NCI-H2196 (cell line): Measurements from ENCODE around the gene SPHKAP.
A peak's percentile ranks its signal among the peaks of the same experiment; 100 is the strongest.
"Not testable (repeated sequence)": the region's sequence is repeated elsewhere in the genome, so short reads cannot be mapped to it uniquely, and the experiment has no call there.

Experiments
- DNase-seq: peaks from one replicate; lab custom pipeline; 2025; ENCODE audit not compliant: unreplicated experiment; lab: John Stamatoyannopoulos, UW

SPHKAP gene

GRCh38 chr2:228037915-228038314 lies 143.6 kb downstream of the SPHKAP start:
- DNase-seq, result no peak

DNA sequence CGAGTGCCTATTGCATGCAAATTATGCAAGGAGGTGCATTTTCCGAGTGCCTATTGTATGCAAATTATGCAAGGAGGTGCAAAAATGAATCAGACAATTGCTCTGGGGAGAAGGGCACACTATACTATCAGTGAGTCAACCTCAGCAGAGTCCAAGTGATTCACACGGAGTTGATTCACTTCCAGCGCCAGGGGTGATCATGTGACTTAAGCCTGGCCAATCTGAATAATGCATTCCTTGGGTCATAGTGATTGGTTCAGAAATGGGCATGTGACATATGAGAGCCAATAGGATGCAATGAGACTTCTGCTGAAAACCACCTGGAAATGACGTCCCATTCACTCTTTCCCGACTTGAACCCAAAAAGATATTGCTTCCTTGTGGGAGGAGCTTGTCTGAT lies 157.9 kb downstream of the SPHKAP start:
- no peak for DNase-seq

- DNase-seq, result no peak
Measured at GRCh38 chr2:228018311-228018710, 163.2 kb downstream of the SPHKAP start.

GRCh38 chr2:228017784-228018183 lies 163.7 kb downstream of the SPHKAP start:
- DNase-seq, result no peak

GRCh38 chr2:228016402-228016801 lies 165.1 kb downstream of the SPHKAP start:
- DNase-seq, result no peak

DNA sequence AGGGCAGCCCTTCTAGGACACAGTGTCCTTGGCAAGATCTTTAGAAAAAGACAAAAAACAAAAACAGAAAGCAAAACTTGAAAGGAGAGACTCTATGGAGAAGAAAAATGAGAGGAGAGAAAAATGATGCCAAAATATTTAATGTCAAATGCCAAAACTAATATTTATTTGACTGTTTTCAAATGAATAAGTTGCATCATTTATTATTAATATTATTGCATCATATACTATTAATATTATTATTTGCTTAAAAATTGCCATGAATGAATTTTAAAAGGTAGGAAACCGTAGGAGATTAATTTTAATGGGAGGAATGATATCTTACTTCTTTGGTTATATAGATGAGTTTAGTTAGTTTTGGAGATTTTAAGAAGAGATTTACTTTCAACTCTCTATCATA lies 165.7 kb downstream of the SPHKAP start:
- DNase-seq, result no peak

DNA sequence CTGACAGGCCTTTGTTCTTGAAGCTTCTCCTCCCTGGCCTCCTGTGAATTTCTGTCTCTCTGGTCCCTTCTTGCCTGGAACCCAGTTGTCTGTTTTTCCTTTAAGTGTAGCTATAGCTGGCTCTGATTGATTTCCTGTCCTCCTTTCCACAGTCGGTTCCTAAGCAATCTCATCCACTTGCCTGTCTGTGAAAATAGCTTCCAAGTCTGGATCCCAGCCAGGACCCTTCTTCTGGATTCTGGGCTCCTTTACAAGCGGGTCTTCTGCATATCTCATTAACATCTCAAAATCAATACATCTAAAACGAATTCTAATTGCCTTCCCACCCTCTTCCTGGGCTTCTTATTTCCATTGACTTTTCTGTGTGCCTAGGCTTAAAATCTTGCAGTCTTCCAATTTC lies 185.1 kb downstream of the SPHKAP start:
- no peak for DNase-seq

DNA sequence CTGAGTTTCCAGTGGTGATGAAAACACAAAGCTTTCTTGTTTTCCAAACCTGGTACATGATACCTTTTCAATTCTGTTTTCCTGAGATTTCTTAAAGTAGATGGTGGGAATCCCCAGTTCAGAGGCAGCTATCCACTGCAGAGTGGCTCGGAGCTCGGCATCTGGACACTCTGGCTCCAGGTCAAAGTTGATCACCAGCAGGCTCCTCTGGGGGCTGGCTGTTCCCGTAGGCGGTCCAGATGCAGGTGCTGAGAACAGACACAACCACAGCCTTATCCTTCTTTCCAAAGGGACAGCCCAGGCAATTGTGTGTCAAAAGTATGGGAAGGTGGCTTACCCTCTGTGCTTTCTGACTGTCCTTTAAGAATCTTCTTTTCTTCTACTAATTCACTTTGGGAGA lies 190.6 kb downstream of the SPHKAP start:
- DNase-seq, result no peak

DNA sequence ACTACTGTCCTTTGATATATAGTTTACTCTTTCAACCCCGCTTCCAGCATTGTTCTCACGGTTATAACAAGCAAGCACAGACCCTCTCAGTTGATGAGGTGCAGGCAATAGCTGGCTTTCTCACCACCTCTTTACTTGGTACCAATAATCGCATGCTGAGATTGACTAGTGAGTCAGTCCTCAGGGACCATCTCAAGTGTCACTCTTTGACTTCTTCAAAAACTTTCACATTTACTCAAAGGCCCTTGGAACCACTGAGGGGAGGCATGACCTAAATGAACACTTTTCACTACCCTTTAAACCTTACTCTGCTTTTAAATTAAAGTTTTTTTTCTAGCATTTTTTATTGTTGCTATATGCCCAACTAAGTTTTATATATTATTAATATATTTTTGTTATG lies 208.2 kb downstream of the SPHKAP start:
- no peak for DNase-seq

DNA sequence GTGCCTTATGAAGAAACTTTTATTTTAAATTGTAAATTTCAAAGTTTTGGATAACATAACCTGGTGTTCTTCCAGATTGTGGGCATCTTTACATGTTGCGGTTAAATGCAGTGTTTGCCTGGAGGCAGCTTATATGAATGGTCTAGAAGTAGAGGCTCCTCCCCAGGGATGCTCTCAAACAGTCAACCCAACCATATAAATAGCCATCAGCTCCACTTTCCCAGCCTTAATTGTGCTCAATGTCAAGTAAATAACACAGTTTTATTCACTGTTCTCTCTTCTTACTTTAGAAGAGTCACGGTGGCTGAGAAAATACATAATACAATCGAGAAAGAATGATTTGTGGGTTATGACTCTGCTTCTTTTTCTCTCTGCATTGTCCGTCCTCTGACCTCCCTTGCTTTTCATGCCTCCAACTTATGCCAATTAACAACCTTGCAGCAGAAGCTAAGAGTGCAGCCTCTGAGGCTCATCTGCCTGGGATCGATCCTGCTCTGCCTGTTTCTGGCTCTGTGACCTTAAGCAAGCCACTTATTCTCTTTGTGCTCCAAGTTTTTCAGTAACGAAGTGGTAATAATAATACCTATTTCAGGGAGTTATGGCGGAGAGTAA lies 209.8 kb downstream of the SPHKAP start:
- no peak for DNase-seq

GRCh38 chr2:227960317-227960716 lies 221.2 kb downstream of the SPHKAP start:
- DNase-seq, result no peak

DNA sequence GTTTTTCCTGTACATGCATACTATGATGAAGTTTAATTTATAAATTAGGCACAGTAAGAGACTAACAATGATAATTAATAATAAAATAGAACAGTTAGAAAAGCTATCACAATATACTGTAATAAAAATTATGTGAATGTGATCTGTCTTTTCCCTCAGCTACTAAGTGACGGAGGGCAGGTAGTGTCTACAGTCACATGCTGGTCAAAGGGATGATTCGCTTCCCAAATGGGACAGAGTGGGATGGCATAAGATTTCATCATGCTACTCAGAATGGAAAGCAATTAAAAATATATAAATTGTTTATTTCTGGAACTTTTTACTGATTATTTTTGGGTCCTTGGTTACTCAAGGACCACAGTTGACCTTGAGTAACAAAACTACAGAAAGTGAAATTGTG lies 238.5 kb downstream of the SPHKAP start:
- DNase-seq, result no peak

DNA sequence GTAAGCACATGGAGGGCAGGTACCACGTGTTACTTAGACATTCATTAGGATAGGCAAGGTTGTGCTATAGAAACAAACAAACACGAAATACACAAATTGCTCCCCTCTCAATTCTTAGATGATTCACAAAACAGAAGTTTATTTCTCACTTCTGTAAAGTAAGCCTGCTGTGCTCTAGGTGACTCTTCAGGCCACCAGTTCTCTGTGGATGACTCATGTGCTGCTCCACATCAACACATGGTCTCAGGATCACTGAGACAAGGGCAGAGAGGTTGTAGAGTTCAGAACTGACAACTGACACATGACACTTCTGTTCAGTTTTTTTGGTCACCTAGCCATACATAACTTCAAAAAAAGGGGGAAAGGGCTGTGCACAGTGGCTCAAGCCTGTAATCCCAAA lies 239.5 kb downstream of the SPHKAP start:
- DNase-seq, result no peak

GRCh38 chr2:227939271-227940027 lies 242.0 kb downstream of the SPHKAP start:
- peak; percentile 26 for DNase-seq

DNA sequence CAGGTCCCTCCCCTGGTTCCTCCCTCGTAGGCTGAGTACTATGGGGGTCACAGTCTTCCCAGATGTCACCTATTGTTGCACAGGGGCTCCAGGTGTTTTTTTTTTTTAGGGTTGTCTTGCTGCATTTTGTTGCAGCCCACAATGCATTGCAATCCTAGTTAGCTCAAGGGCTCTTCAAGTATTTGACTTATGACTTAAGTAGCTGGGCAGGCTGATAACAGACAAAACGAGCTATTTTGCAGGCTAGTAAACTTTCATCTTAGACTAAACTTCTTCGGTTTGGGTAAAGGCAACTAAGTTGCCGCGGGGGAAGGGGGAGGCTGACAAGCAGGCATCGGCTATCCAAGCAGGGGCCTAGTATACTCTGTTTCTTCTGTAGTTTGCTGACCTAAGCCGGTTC lies 245.2 kb downstream of the SPHKAP start:
- DNase-seq, result not testable (repeated sequence)

- DNase-seq, result no peak
Measured at GRCh38 chr2:227933884-227934283, 247.6 kb downstream of the SPHKAP start.

DNA sequence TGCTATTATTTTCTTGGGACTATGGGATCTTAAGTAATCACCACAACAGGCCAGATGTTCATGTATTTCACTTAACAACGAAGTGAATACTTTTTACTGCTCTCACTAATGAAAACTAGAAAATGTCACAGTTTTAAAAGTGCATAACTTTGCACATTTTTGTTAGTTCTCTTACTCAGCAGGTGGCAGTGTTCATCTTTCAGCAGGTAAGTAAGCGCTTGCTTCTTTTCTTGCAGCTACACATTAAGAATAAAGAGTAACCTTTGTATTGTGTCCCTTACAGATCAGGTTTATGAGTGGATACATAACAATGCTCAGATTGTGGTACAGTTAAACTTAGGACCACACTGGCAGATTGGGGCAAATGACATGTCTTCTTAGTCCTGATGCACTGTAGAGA lies 249.1 kb downstream of the SPHKAP start:
- no peak for DNase-seq

DNA sequence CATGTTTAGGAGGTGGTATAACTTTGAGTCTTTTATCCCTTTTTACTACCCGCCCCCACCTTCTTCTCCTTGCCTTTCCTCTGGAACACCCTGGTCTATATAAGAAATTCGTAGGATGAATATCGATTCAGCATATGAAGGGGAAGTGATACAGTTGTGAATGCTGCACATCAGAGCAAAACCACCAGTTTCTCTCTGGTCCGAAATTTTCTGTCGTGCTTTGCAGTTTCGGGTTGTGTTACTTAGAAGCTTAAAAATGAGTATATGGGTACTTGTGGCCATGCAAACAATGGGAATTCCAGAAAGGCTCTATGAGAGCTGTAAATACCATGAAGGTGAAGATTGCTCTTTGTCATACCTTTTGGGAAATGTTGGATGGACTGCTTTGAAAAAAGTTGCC lies 249.5 kb downstream of the SPHKAP start:
- no peak for DNase-seq
